ENCODE data around the gene CUX1.

The CUX1 gene

GRCh38 chr7:101905203-101905865, 87.9 kb downstream of the CUX1 start:
- H3K4me1 ChIP-seq (ENCODE audit: control insufficient read depth in 1 of 2, insufficient read depth in 2 of 2, low read length in 2 of 2) = peaks cover 4 to 20% of the 10 kb centered on the region in 2 donors
- H3K27ac ChIP-seq (ENCODE audit: low read length) = no peak overlapping the region
- no peak overlapping the region for H3K4me3 ChIP-seq (ENCODE audit: low read depth in 1 of 2, low read length in 2 of 2)
- no peaks in the 10 kb centered on the region for H3K27me3 ChIP-seq (ENCODE audit: low read depth, low read length)
- H3K9me3 ChIP-seq (ENCODE audit: control insufficient read depth in 1 of 2, low read length in 2 of 2) = no peaks in the 10 kb centered on the region
- H3K36me3 ChIP-seq (ENCODE audit: control insufficient read depth in 1 of 2, insufficient read depth in 2 of 2, low read length in 2 of 2) = no peaks in the 10 kb centered on the region

- Histone ChIP-seq H3K9me3 (ENCODE audit: control insufficient read depth in 1 of 2, low read length in 2 of 2) (no peaks in the 10 kb centered on the region), H3K27ac (ENCODE audit: low read length) (no peak overlapping the region), H3K27me3 (ENCODE audit: low read depth, low read length) (no peaks in the 10 kb centered on the region), H3K36me3 (ENCODE audit: control insufficient read depth in 1 of 2, insufficient read depth in 2 of 2, low read length in 2 of 2) (no peaks in the 10 kb centered on the region), H3K4me1 (ENCODE audit: control insufficient read depth in 1 of 2, insufficient read depth in 2 of 2, low read length in 2 of 2) (peaks cover 4 to 8% of the 10 kb centered on the region in 2 donors), H3K4me3 (ENCODE audit: low read depth in 1 of 2, low read length in 2 of 2) (no peak overlapping the region)
These were observed 89.1 kb downstream of the CUX1 start for GRCh38 chr7:101906291-101907240.

- H3K36me3 ChIP-seq (ENCODE audit: control insufficient read depth in 1 of 2, insufficient read depth in 2 of 2, low read length in 2 of 2) = peaks cover 0 to 2% of the 10 kb centered on the region in 2 donors
- no peak overlapping the region for H3K4me3 ChIP-seq (ENCODE audit: low read depth in 1 of 2, low read length in 2 of 2)
- no peaks in the 10 kb centered on the region for H3K27me3 ChIP-seq (ENCODE audit: low read depth, low read length)
- H3K27ac ChIP-seq (ENCODE audit: low read length) = no peak overlapping the region
- H3K4me1 ChIP-seq (ENCODE audit: control insufficient read depth in 1 of 2, insufficient read depth in 2 of 2, low read length in 2 of 2) = peaks cover 0 to 15% of the 10 kb centered on the region in 2 donors
- H3K9me3 ChIP-seq (ENCODE audit: control insufficient read depth in 1 of 2, low read length in 2 of 2) = no peaks in the 10 kb centered on the region
These were observed 93.8 kb downstream of the CUX1 start for GRCh38 chr7:101910991-101911799.

GRCh38 chr7:101911800-101912715, 94.6 kb downstream of the CUX1 start:
- Histone ChIP-seq H3K27me3 (ENCODE audit: low read depth, low read length) (no peaks in the 10 kb centered on the region), H3K36me3 (ENCODE audit: control insufficient read depth in 1 of 2, insufficient read depth in 2 of 2, low read length in 2 of 2) (peaks cover 5 to 7% of the 10 kb centered on the region in 2 donors), H3K4me3 (ENCODE audit: low read depth in 1 of 2, low read length in 2 of 2) (no peak overlapping the region), H3K9me3 (ENCODE audit: control insufficient read depth in 1 of 2, low read length in 2 of 2) (no peaks in the 10 kb centered on the region), H3K4me1 (ENCODE audit: control insufficient read depth in 1 of 2, insufficient read depth in 2 of 2, low read length in 2 of 2) (peaks cover 0 to 15% of the 10 kb centered on the region in 2 donors), H3K27ac (ENCODE audit: low read length) (no peak overlapping the region)

- Histone ChIP-seq H3K4me1 (ENCODE audit: control insufficient read depth in 1 of 2, insufficient read depth in 2 of 2, low read length in 2 of 2) (peaks cover 0 to 15% of the 10 kb centered on the region in 2 donors), H3K9me3 (ENCODE audit: control insufficient read depth in 1 of 2, low read length in 2 of 2) (no peaks in the 10 kb centered on the region), H3K27ac (ENCODE audit: low read length) (no peak overlapping the region), H3K36me3 (ENCODE audit: control insufficient read depth in 1 of 2, insufficient read depth in 2 of 2, low read length in 2 of 2) (peaks cover 12 to 13% of the 10 kb centered on the region in 2 donors), H3K27me3 (ENCODE audit: low read depth, low read length) (no peaks in the 10 kb centered on the region), H3K4me3 (ENCODE audit: low read depth in 1 of 2, low read length in 2 of 2) (no peak overlapping the region)
These were observed 95.3 kb downstream of the CUX1 start for GRCh38 chr7:101912716-101913110.

GRCh38 chr7:101913247-101913721, 95.9 kb downstream of the CUX1 start:
- Histone ChIP-seq H3K4me3 (ENCODE audit: low read depth in 1 of 2, low read length in 2 of 2) (peak overlapping the region in 1 of 2 donors; percentile 8), H3K36me3 (ENCODE audit: control insufficient read depth in 1 of 2, insufficient read depth in 2 of 2, low read length in 2 of 2) (peaks cover 13 to 17% of the 10 kb centered on the region in 2 donors), H3K27ac (ENCODE audit: low read length) (no peak overlapping the region), H3K4me1 (ENCODE audit: control insufficient read depth in 1 of 2, insufficient read depth in 2 of 2, low read length in 2 of 2) (peaks cover 0 to 15% of the 10 kb centered on the region in 2 donors), H3K27me3 (ENCODE audit: low read depth, low read length) (no peaks in the 10 kb centered on the region), H3K9me3 (ENCODE audit: control insufficient read depth in 1 of 2, low read length in 2 of 2) (no peaks in the 10 kb centered on the region)

- Histone ChIP-seq H3K9me3 (ENCODE audit: control insufficient read depth in 1 of 2, low read length in 2 of 2) (no peaks in the 10 kb centered on the region), H3K36me3 (ENCODE audit: control insufficient read depth in 1 of 2, insufficient read depth in 2 of 2, low read length in 2 of 2) (peaks cover 14 to 17% of the 10 kb centered on the region in 2 donors), H3K27ac (ENCODE audit: low read length) (no peak overlapping the region), H3K27me3 (ENCODE audit: low read depth, low read length) (no peaks in the 10 kb centered on the region), H3K4me1 (ENCODE audit: control insufficient read depth in 1 of 2, insufficient read depth in 2 of 2, low read length in 2 of 2) (peaks cover 0 to 15% of the 10 kb centered on the region in 2 donors), H3K4me3 (ENCODE audit: low read depth in 1 of 2, low read length in 2 of 2) (peak overlapping the region in 1 of 2 donors; percentile 8)
These were observed 96.4 kb downstream of the CUX1 start for GRCh38 chr7:101913851-101914250.

- no peaks in the 10 kb centered on the region for H3K9me3 ChIP-seq (ENCODE audit: control insufficient read depth in 1 of 2, low read length in 2 of 2)
- no peak overlapping the region for H3K27ac ChIP-seq (ENCODE audit: low read length)
- H3K27me3 ChIP-seq (ENCODE audit: low read depth, low read length) = no peaks in the 10 kb centered on the region
- H3K36me3 ChIP-seq (ENCODE audit: control insufficient read depth in 1 of 2, insufficient read depth in 2 of 2, low read length in 2 of 2) = peaks cover 19 to 21% of the 10 kb centered on the region in 2 donors
- no peak overlapping the region for H3K4me3 ChIP-seq (ENCODE audit: low read depth in 1 of 2, low read length in 2 of 2)
- H3K4me1 ChIP-seq (ENCODE audit: control insufficient read depth in 1 of 2, insufficient read depth in 2 of 2, low read length in 2 of 2) = peaks cover 0 to 15% of the 10 kb centered on the region in 2 donors
These were observed 97.6 kb downstream of the CUX1 start for GRCh38 chr7:101915000-101915399.

GRCh38 chr7:101916041-101916800, 98.8 kb downstream of the CUX1 start:
- no peak overlapping the region for H3K4me3 ChIP-seq (ENCODE audit: low read depth in 1 of 2, low read length in 2 of 2)
- H3K9me3 ChIP-seq (ENCODE audit: control insufficient read depth in 1 of 2, low read length in 2 of 2) = no peaks in the 10 kb centered on the region
- H3K27ac ChIP-seq (ENCODE audit: low read length) = no peak overlapping the region
- H3K27me3 ChIP-seq (ENCODE audit: low read depth, low read length) = no peaks in the 10 kb centered on the region
- H3K36me3 ChIP-seq (ENCODE audit: control insufficient read depth in 1 of 2, insufficient read depth in 2 of 2, low read length in 2 of 2) = peaks cover 19 to 21% of the 10 kb centered on the region in 2 donors
- peaks cover 0 to 15% of the 10 kb centered on the region in 2 donors for H3K4me1 ChIP-seq (ENCODE audit: control insufficient read depth in 1 of 2, insufficient read depth in 2 of 2, low read length in 2 of 2)

Data from muscle layer of duodenum (tissue), 2 donors.